Psoas muscle (tissue), 8 donors: ENCODE data around the gene ALG1. TPM values are rescaled to one million over a fixed set of nuclear protein-coding genes. Genes with fewer than 3 reads are reported as not detected.
"Not testable (repeated sequence)": the region's sequence is repeated elsewhere in the genome, so short reads cannot be mapped to it uniquely, and the experiment has no call there.

Source experiments
- ATAC-seq, 4 donors: fragments of 200-7000 bp; cut with Tn5 transposase; one replicate each; pipeline ENCODE4 v1.9.1; 2020; ENCODE audit warnings: moderate library complexity in 3 of 4, mild to moderate bottlenecking in 2 of 4
- DNase-seq, 2 donors: peaks; one replicate each; pipeline ENCODE4 v3.0.0-alpha.2; 2020
- H3K27ac ChIP-seq: fragments of 200-600 bp; one replicate; pipeline ENCODE4 v1.8.0; 2022
- H3K27me3 ChIP-seq, 3 donors: fragments of 200-600 bp in 1 of 3; one replicate each; pipeline versions ENCODE4 v1.6.1 to v1.8.0; 2013 to 2022; ENCODE audit warnings: low read length in 2 of 3, mild to moderate bottlenecking in 2 of 3, moderate library complexity in 1 of 3; ENCODE audit not compliant: insufficient read depth in 3 of 3
- H3K36me3 ChIP-seq, 2 donors: fragments of 200-600 bp in 1 of 2; one replicate each; pipeline versions ENCODE4 v1.6.1 to v1.8.0; 2013 to 2022; ENCODE audit warnings: low read depth in 1 of 2, mild to moderate bottlenecking in 1 of 2, moderate library complexity in 1 of 2; ENCODE audit not compliant: insufficient read depth in 1 of 2
- H3K4me1 ChIP-seq: fragments of 200-600 bp; one replicate; pipeline ENCODE4 v1.8.0; 2022
- H3K4me3 ChIP-seq: fragments of 200-600 bp; one replicate; pipeline ENCODE4 v1.8.0; 2022; ENCODE audit warnings: mild to moderate bottlenecking
- H3K9me3 ChIP-seq: fragments of 200-600 bp; one replicate; pipeline ENCODE4 v1.8.0; 2022
- WGBS, 3 donors: extraction: QIAGEN DNeasy Blood & Tissue Kit; methylation state at CpG; one replicate each; pipeline versions ENCODE4 v1.1.6 to v1.1.7; 2013; 5-methylcytosine and 5-hydroxymethylcytosine counted together
- intact Hi-C, 2 donors: fragments of 100-400 bp; cut with DNase I; formaldehyde crosslinking; loops; one replicate each; pipeline versions ENCODE4 v1.11.0 to v1.14.2; 2022
- polyA plus RNA-seq, 3 donors: library from polyadenylated mRNA; stranded (reverse); fragments of 200-250 nt; gene quantifications; one replicate each; pipeline ENCODE4 v1.2.3, GENCODE V29; 2013
- total RNA-seq, 4 donors: library from RNA; stranded (reverse); fragmentation: NEBNext Ultra II Directional in 2 of 4; extraction: Animal tissue kit (Norgen Biotek cat#: 25700) in 2 of 4; gene quantifications; one replicate each; pipeline versions ENCODE4 v1.2.1 to v1.2.4, GENCODE V29; 2021 to 2023
- donor health status: healthy with polysubstance abuse.
- donor health status: DM: no; HTN: no; CAD: no; lungs with moderate emphysema.
- donor health status: Bipolar disorder and iron deficiency.
- donor health status: healthy.
- donor health status: DM: yes; HTN: yes; CAD: no.
- donor health status: DM: no; HTN: no; CAD: no.
- donor health status: DM: no; HTN: no; CAD: no.
- donor health status: DM: yes; HTN: yes; CAD: no.

The ALG1 gene
- total and polyA plus RNA-seq, 7 donors: 4.9 to 13.1 (median 7.3) TPM

GRCh38 chr16:5095145-5095830 is 23.6 kb downstream of the ALG1 start:
- H3K4me3 ChIP-seq, H3K36me3 ChIP-seq, H3K27ac ChIP-seq, DNase-seq, ATAC-seq, H3K27me3 ChIP-seq, H3K4me1 ChIP-seq, H3K9me3 ChIP-seq: not testable (repeated sequence)
- intact Hi-C loops: loop anchor here in 1 of 2 donors (10.0 kb wide), 1 partner anchor 60 kb away; the partner anchor contains the start of gene NAGPA
- whole genome bisulfite sequencing, 3 donors: 44 to 51% (median 45%) methylated on average over 11 of the region's 11 CpGs

GRCh38 chr16:5096437-5097060 is 24.9 kb downstream of the ALG1 start:
- not testable (repeated sequence) for ATAC-seq, DNase-seq, H3K36me3 ChIP-seq, H3K9me3 ChIP-seq, H3K4me1 ChIP-seq, H3K27me3 ChIP-seq
- 27 to 36% (median 31%) methylated on average over 6 to 7 of the region's 7 CpGs for WGBS, 3 donors
- H3K27ac ChIP-seq: peak overlapping the region; percentile 78
- intact Hi-C loops: loop anchor here in 1 of 2 donors (10.0 kb wide), 1 partner anchor 62 kb away; the partner anchor contains the start of gene NAGPA
- peak overlapping the region; percentile 76 for H3K4me3 ChIP-seq

GRCh38 chr16:5097061-5097469 is 25.4 kb downstream of the ALG1 start:
- not testable (repeated sequence) for H3K4me1 ChIP-seq, H3K36me3 ChIP-seq, H3K27me3 ChIP-seq, DNase-seq, H3K9me3 ChIP-seq, ATAC-seq
- Histone ChIP-seq H3K27ac (peak overlapping the region; percentile 78), H3K4me3 (peak overlapping the region; percentile 76)
- intact Hi-C loops: loop anchor here in 1 of 2 donors (10.0 kb wide), 1 partner anchor 62 kb away; the partner anchor contains the start of gene NAGPA
- 0 to 3% (median 2%) methylated on average over 19 to 23 of the region's 23 CpGs for WGBS, 3 donors

GRCh38 chr16:5097470-5098220 is 26.0 kb downstream of the ALG1 start, which contains the start of gene EEF2KMT:
Gene EEF2KMT, minus strand, starts transcription at chr16:5097795. Its CDS starts 56 bp downstream, at chr16:5097739.
- Histone ChIP-seq H3K4me3 (peak within 1 kb of the TSS; percentile 78), H3K27ac (peak within 1 kb of the TSS; percentile 78)
- not testable (repeated sequence) for H3K27me3 ChIP-seq, H3K9me3 ChIP-seq, H3K36me3 ChIP-seq, H3K4me1 ChIP-seq
- ATAC-seq: peak; percentile 100
- DNase-seq: peak; percentile 99 to 100
- intact Hi-C loops: loop anchor here in 1 of 2 donors (10.0 kb wide), 1 partner anchor 63 kb away; the partner anchor contains the start of gene NAGPA
- WGBS, 3 donors: 0% methylated on average over 31 to 67 of the region's 67 CpGs

- not testable (repeated sequence) for ATAC-seq, H3K9me3 ChIP-seq, H3K27me3 ChIP-seq, H3K36me3 ChIP-seq, H3K4me1 ChIP-seq
- peak; percentile 73 to 88 for DNase-seq
- Histone ChIP-seq H3K27ac (peak overlapping the region; percentile 71), H3K4me3 (peak overlapping the region; percentile 78)
- intact Hi-C loops: loop anchor here in 1 of 2 donors (10.0 kb wide), 1 partner anchor 64 kb away; the partner anchor contains the start of gene NAGPA
- 1 to 2% (median 2%) methylated on average over 41 to 57 of the region's 67 CpGs for WGBS, 3 donors
These were observed 26.8 kb downstream of the ALG1 start for GRCh38 chr16:5098221-5099159.

- H3K27ac ChIP-seq, H3K9me3 ChIP-seq, H3K4me1 ChIP-seq, H3K36me3 ChIP-seq, DNase-seq, ATAC-seq, H3K27me3 ChIP-seq: not testable (repeated sequence)
- WGBS, 3 donors: 5 to 18% (median 15%) methylated on average over 4 of the region's 4 CpGs
- intact Hi-C loops: loop anchor here in 1 of 2 donors (10.0 kb wide), 1 partner anchor 64 kb away; the partner anchor contains the start of gene NAGPA
- H3K4me3 ChIP-seq: peak overlapping the region; percentile 78
These were observed 27.5 kb downstream of the ALG1 start for GRCh38 chr16:5099174-5099573.

- WGBS, 3 donors: 85 to 88% (median 87%) methylated on average over 10 to 12 of the region's 12 CpGs
- H3K27me3 ChIP-seq, H3K4me1 ChIP-seq, ATAC-seq, H3K27ac ChIP-seq, DNase-seq, H3K9me3 ChIP-seq, intact Hi-C loops, H3K4me3 ChIP-seq, H3K36me3 ChIP-seq: not testable (repeated sequence)
These were observed 31.8 kb downstream of the ALG1 start for GRCh38 chr16:5103296-5104032.

GRCh38 chr16:5105039-5105438 is 33.4 kb downstream of the ALG1 start:
- intact Hi-C loops, H3K9me3 ChIP-seq, H3K36me3 ChIP-seq, DNase-seq, H3K27me3 ChIP-seq, ATAC-seq, H3K4me1 ChIP-seq, H3K4me3 ChIP-seq, H3K27ac ChIP-seq: not testable (repeated sequence)
- 27 to 51% (median 36%) methylated on average over 4 to 5 of the region's 5 CpGs for WGBS, 3 donors
